Activated naive CD8-positive, alpha-beta T cell treated with anti-CD3 and anti-CD28 coated beads, Interleukin-2, amount 10 ng/mL, durations not matched to agents 7 days and 5 days (primary cell): ENCODE data around the gene MED19. TPM values are rescaled to one million over a fixed set of nuclear protein-coding genes. Genes with fewer than 3 reads are reported as not detected.

Source experiments
- ATAC-seq: fragments of 150-1000 bp; cut with Tn5 transposase; one replicate; pipeline ENCODE4 v1.10.0; 2021; ENCODE audit warnings: low read depth, moderate library complexity
- POLR2A ChIA-PET: fragments of 350-600 bp; sonication (Branson Sonifier 250); formaldehyde crosslinking; loops from one replicate; lab custom pipeline; 2021; ENCODE audit warnings: antibody characterized with exemption; lab: Charles Lee
- DNase-seq: peaks from one replicate; pipeline ENCODE4 v3.0.0; 2021
- H3K27ac Mint-ChIP-seq: one replicate; pipeline ENCODE4 v1.8.0; 2022; ENCODE audit warnings: mild to moderate bottlenecking, mixed read lengths
- H3K27me3 Mint-ChIP-seq: one replicate; pipeline ENCODE4 v1.8.0; 2022; ENCODE audit warnings: mild to moderate bottlenecking, moderate library complexity, mixed read lengths
- H3K36me3 Mint-ChIP-seq: one replicate; pipeline ENCODE4 v1.8.0; 2021; ENCODE audit warnings: mild to moderate bottlenecking, mixed read lengths
- H3K4me1 Mint-ChIP-seq: one replicate; pipeline ENCODE4 v1.8.0; 2021; ENCODE audit warnings: mixed read lengths
- H3K4me3 Mint-ChIP-seq: one replicate; pipeline ENCODE4 v1.8.0; 2022; ENCODE audit warnings: mild to moderate bottlenecking, moderate library complexity, mixed read lengths
- H3K9me3 Mint-ChIP-seq: one replicate; pipeline ENCODE4 v1.8.0; 2021; ENCODE audit warnings: mixed read lengths
- total RNA-seq, 2 experiments: library from RNA; stranded (reverse); gene quantifications; one replicate each; pipeline ENCODE4 v1.2.3, GENCODE V29; 2021

The MED19 gene
- 10 to 100 TPM; 13.1 to 14.0 TPM for total RNA-seq

- H3K4me1 Mint-ChIP-seq, result peaks cover 36% of the 10 kb centered on the region
- POLR2A ChIA-PET, result interaction anchor here (0.6 to 2.9 kb wide), 9 partner anchors 8 to 222 kb away, joined by 3 to 17 read pairs (median 5); partner anchors contain the start of gene SELENOH
- no peaks in the 10 kb centered on the region for H3K27me3 Mint-ChIP-seq
- peak within 1 kb of the TSS; percentile 93 for H3K27ac Mint-ChIP-seq
- no peaks in the 10 kb centered on the region for H3K9me3 Mint-ChIP-seq
- DNase-seq (peak; percentile 78), ATAC-seq (peak; percentile 41)
- peak within 1 kb of the TSS; percentile 97 for H3K4me3 Mint-ChIP-seq
- peaks cover 6% of the 10 kb centered on the region for H3K36me3 Mint-ChIP-seq
These were observed at the start of gene MED19 for GRCh38 chr11:57711414-57712255. MED19 (minus strand) TSS chr11:57712215; CDS start chr11:57712179, 36 bp downstream.

- Mint-ChIP-seq H3K27ac (no peak overlapping the region), H3K4me3 (no peak overlapping the region), H3K9me3 (no peaks in the 10 kb centered on the region), H3K36me3 (peaks cover 3% of the 10 kb centered on the region), H3K4me1 (peaks cover 19% of the 10 kb centered on the region), H3K27me3 (no peaks in the 10 kb centered on the region)
- POLR2A ChIA-PET, result no interaction called here
- no peak for DNase-seq
- ATAC-seq, result no peak
These were observed 46.2 kb upstream of the MED19 start for GRCh38 chr11:57758174-57758573.

DNA sequence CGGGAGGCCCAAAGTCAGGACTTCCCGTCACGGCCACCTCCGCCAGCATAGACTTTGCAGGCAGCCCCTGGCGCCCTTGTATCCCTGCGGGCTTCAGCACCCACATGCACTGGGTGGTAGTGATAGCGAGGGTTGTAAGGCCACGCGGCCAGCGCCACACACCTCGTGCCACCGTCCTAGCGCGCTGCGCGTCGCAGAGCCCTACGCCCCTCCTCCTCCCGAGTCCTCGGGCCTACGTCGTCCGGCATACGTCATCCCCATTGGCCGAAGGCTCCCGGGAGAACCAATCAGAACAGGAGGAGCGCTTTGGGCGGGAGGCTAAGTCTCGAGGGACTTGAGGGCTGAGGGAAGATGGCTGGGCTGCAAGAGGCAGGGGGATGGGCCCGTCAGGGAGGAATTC lies 40.9 kb upstream of the MED19 start:
- ATAC-seq (no peak), DNase-seq (no peak)
- Mint-ChIP-seq H3K4me1 (peaks cover 5% of the 10 kb centered on the region), H3K36me3 (peaks cover 3% of the 10 kb centered on the region), H3K9me3 (no peaks in the 10 kb centered on the region), H3K4me3 (no peak overlapping the region), H3K27ac (no peak overlapping the region), H3K27me3 (no peaks in the 10 kb centered on the region)
- POLR2A ChIA-PET, result interaction anchor here (2.0 kb wide), 1 partner anchor 48 kb away, joined by 10 read pairs; no protein-coding TSS in a partner anchor

DNA sequence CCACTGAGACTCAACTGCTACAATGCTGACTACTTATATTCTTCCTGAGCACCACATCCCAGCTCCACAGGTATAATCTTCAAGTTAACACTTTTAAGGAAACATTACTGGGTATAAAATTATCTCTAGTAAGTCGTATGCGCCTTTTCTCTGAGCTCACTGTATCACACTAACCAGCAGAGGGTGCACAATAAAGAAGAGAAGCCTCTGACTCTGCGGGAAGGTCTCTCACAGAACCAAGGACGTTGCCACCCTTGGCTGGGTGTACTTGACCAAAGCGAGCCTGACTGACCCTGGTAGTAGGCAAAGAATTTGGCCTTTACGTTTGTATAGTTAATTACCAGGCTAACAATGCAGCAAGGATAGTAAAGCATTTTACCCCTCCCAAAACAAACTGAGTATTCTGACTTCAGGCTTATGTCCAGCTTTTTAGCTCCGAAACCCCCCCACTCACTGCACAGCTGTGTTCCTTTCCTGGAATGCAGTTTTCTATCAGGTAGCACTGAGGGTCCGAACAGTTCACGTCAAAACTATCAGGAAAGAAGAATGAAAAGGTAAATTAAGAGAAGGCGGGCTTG lies 39.8 kb upstream of the MED19 start, which contains the start of gene BTBD18:
BTBD18 (minus strand) TSS at position 144 of the 578 bp plus-strand sequence. CDS start 631 bp downstream, outside the sequence.
- peaks cover 8% of the 10 kb centered on the region for H3K36me3 Mint-ChIP-seq
- ATAC-seq, result peak; percentile 47
- peaks cover 8% of the 10 kb centered on the region for H3K4me1 Mint-ChIP-seq
- H3K27me3 Mint-ChIP-seq, result no peaks in the 10 kb centered on the region
- DNase-seq, result no peak
- H3K4me3 Mint-ChIP-seq, result no peak within 1 kb of the TSS
- POLR2A ChIA-PET, result interaction anchor here (1.8 to 2.0 kb wide), 2 partner anchors 10 to 49 kb away, joined by 10 to 13 read pairs; partner anchors contain the start of gene SELENOH
- H3K27ac Mint-ChIP-seq, result peak within 1 kb of the TSS; percentile 65
- no peaks in the 10 kb centered on the region for H3K9me3 Mint-ChIP-seq

DNA sequence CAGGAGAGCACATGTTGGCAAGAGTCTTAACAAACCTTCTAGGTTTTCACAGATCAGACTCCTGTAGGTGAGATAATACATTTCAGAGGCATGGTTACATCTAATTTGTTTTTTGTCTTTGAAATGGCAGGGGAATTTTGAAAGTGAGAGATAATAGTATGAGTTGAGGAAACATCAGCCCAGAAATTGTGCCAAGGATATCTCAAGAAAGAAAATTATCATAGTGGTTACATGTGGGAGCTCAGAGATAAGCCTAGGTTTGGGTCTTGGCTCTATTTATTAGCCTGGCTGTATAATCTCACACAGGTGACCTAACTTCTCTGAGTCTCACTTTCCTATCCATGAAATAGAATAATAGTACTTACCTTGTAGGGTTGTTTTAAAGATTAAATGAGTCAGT lies 39.2 kb upstream of the MED19 start:
- ATAC-seq (no peak), DNase-seq (no peak)
- H3K4me1 Mint-ChIP-seq, result peaks cover 10% of the 10 kb centered on the region
- H3K27me3 Mint-ChIP-seq, result no peaks in the 10 kb centered on the region
- peaks cover 8% of the 10 kb centered on the region for H3K36me3 Mint-ChIP-seq
- no peak overlapping the region for H3K4me3 Mint-ChIP-seq
- POLR2A ChIA-PET, result interaction anchor here (1.8 to 2.0 kb wide), 2 partner anchors 9 to 50 kb away, joined by 10 to 13 read pairs; partner anchors contain the start of gene SELENOH
- H3K27ac Mint-ChIP-seq, result peak overlapping the region; percentile 65
- H3K9me3 Mint-ChIP-seq, result no peaks in the 10 kb centered on the region

- POLR2A ChIA-PET, result interaction anchor here (0.7 to 1.2 kb wide), 2 partner anchors 11 to 12 kb away, joined by 3 to 6 read pairs; no protein-coding TSS in a partner anchor
- no peak overlapping the region for H3K4me3 Mint-ChIP-seq
- H3K27me3 Mint-ChIP-seq, result no peaks in the 10 kb centered on the region
- H3K27ac Mint-ChIP-seq, result peak overlapping the region; percentile 22
- no peaks in the 10 kb centered on the region for H3K9me3 Mint-ChIP-seq
- H3K4me1 Mint-ChIP-seq, result peaks cover 30% of the 10 kb centered on the region
- ATAC-seq, result no peak
- peaks cover 32% of the 10 kb centered on the region for H3K36me3 Mint-ChIP-seq
- no peak for DNase-seq
These were observed 34.9 kb upstream of the MED19 start for GRCh38 chr11:57746920-57747319.

DNA sequence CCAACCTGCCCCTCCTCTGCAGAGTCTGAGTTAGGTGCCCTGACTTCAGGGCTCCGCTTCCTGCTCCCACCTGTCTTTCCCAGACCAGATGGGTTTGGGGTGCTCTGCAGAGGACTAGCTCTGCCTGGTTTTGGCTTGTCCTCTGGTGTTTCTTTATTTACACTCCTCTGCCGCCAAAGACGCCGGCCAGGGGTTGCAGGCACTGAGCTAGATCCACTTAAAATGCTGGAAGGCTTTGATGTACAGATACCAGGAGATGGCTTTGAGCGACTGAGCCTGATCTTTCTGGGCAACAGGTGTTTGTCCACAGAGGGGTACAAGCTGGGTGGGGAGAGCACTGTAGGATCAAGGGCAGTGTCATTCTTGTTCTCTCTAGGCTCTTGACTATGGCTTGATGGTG lies 33.2 kb upstream of the MED19 start:
- H3K4me3 Mint-ChIP-seq, result no peak overlapping the region
- peaks cover 34% of the 10 kb centered on the region for H3K36me3 Mint-ChIP-seq

DNA sequence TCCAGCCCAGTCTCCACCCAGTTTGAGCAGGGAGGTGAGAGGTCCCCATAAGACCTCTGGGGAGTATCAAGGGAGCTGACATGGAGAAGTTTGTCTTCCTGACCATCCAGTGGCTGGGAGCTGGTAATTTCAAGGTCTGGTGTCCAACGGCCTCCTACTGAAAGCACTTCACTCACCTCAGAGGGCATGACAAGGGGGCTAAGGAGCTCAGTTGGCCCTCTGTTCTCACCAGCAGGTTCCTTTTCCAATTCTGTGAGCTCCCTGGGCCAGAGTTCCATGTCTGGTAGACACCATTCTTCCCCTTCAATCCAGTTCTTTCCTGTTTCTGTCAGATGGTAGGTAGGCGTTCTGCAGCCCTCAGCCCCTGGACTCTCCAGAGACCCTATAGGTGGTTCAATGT lies 32.3 kb upstream of the MED19 start:
- DNase-seq, result no peak
- H3K9me3 Mint-ChIP-seq, result no peaks in the 10 kb centered on the region
- H3K4me3 Mint-ChIP-seq, result peak overlapping the region; percentile 21
- ATAC-seq, result no peak
- peaks cover 36% of the 10 kb centered on the region for H3K36me3 Mint-ChIP-seq
- peak overlapping the region; percentile 44 for H3K27ac Mint-ChIP-seq
- POLR2A ChIA-PET, result interaction anchor here (0.6 to 0.8 kb wide), 3 partner anchors 19 to 177 kb away, joined by 3 to 4 read pairs (median 4); no protein-coding TSS in a partner anchor
- H3K27me3 Mint-ChIP-seq, result no peaks in the 10 kb centered on the region
- peaks cover 37% of the 10 kb centered on the region for H3K4me1 Mint-ChIP-seq

More for the DNA sequence above, 33.2 kb upstream of the MED19 start:
- POLR2A ChIA-PET, result interaction anchor here (0.7 to 1.1 kb wide), 2 partner anchors 13 to 178 kb away, joined by 3 read pairs; no protein-coding TSS in a partner anchor
- Mint-ChIP-seq H3K9me3 (no peaks in the 10 kb centered on the region), H3K27me3 (no peaks in the 10 kb centered on the region), H3K27ac (peak overlapping the region; percentile 75), H3K4me1 (peaks cover 34% of the 10 kb centered on the region)
- ATAC-seq (no peak), DNase-seq (no peak)

DNA sequence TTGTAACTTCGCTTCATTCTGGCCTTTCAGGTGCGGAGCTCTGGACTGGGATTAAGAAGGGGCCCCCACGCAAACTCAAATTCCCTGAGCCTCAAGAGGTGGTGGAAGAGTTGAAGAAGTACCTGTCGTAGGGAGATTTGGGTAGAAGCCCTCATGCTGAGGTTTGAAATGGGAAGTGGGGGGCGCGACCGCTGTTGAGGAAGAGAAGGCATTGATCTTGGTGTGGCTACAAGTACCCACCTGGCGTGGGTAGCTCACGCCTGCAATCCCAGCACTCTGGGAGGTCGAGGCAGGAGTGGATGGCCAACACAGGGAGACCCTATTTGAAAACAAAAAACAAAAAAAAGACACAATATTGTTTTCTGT lies 30.1 kb upstream of the MED19 start:
- H3K4me1 Mint-ChIP-seq, result peaks cover 36% of the 10 kb centered on the region
- H3K36me3 Mint-ChIP-seq, result peaks cover 38% of the 10 kb centered on the region
- POLR2A ChIA-PET, result interaction anchor here (0.6 to 2.5 kb wide), 22 partner anchors 10 to 836 kb away, joined by 3 to 36 read pairs (median 4); partner anchors contain the start of genes BTBD18, MED19, SLC43A1 and TIMM10
- DNase-seq, result no peak
- peak overlapping the region; percentile 100 for H3K27ac Mint-ChIP-seq
- H3K4me3 Mint-ChIP-seq, result peak overlapping the region; percentile 100
- ATAC-seq, result no peak
- H3K27me3 Mint-ChIP-seq, result no peaks in the 10 kb centered on the region
- H3K9me3 Mint-ChIP-seq, result no peaks in the 10 kb centered on the region

DNA sequence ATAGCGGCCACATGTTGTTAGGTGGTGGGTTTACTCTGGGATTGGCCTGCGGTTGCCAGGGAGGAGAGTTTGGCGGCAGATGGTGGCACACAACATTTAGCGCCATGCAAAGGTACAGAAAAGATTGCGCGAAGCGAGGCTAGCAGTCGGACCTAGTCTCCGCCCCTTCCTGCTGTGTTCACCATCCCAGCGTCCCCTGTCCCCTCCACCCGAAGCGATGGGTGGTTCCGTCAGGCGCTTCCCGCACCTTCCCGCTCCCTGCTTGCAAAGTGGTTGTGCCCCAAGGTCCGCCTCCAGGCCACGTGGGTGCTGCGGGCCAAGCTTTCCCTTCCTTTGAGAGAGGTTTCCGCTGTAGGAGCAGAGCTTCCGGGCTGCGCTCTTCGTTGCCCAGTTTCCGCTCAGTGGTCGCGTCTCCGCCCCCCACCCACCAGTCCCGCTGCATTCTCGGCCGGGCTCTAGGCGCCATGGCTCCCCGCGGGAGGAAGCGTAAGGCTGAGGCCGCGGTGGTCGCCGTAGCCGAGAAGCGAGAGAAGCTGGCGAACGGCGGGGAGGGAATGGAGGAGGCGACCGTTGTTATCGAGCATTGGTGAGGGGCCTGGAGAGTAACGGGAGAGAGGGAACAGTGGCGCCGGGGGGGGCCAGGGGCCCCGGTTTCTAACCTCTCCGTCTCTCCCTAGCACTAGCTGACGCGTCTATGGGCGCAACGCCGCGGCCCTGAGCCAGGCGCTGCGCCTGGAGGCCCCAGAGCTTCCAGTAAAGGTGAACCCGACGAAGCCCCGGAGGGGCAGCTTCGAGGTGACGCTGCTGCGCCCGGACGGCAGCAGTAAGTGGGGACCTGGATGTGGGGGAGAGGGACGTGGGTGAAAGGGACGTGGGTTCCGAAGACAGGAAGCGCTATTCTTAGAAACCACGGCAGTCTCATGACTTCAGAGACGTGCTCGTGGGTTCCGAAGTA lies 29.4 kb upstream of the MED19 start, which contains the start of gene SELENOH:
SELENOH (plus strand) TSS at position 360 of the 955 bp plus-strand sequence; CDS start at position 465, 105 bp downstream.
- peak; percentile 90 for ATAC-seq
- POLR2A ChIA-PET, result interaction anchor here (0.7 to 2.5 kb wide), 25 partner anchors 10 to 837 kb away, joined by 3 to 36 read pairs (median 4); partner anchors contain the start of genes BTBD18, MED19, SLC43A1 and TIMM10
- H3K9me3 Mint-ChIP-seq, result no peaks in the 10 kb centered on the region
- H3K27ac Mint-ChIP-seq, result peak within 1 kb of the TSS; percentile 100
- peak; percentile 92 for DNase-seq
- H3K4me1 Mint-ChIP-seq, result peaks cover 31% of the 10 kb centered on the region
- peaks cover 35% of the 10 kb centered on the region for H3K36me3 Mint-ChIP-seq
- peak within 1 kb of the TSS; percentile 100 for H3K4me3 Mint-ChIP-seq
- no peaks in the 10 kb centered on the region for H3K27me3 Mint-ChIP-seq

DNA sequence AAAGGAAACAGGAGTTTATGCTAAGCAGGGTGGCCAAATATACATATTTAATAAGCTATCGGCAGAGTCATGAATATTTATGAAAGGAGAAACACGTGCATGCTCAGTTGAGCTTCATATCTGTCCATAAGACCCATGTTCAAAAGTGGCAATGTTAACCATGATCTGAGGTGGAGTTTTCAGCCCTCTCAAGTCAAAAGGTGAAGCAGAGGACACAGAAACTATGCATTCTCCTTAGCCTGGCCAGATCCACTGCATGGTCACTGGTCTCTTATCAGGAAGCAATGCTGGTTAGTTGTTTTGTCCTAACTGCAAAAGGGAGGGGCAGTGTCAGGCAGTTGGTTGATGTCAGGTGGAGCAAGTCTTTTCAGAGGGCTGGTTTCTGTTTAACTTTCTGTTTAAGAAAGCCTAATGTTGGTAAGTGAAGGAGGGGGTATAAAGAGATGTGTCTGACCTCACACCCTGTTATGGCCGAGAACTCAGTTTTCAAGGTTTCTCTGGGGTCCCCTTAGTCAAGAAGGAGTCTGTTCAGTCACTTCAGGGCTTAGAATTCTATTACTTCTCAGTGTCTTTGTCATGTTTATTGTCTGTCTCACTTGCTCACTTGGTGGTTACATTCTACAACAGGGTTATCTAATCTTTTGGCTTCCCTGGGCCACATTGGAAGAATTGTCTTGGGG lies 23.7 kb upstream of the MED19 start:
- Mint-ChIP-seq H3K4me1 (peaks cover 14% of the 10 kb centered on the region), H3K27ac (peak overlapping the region; percentile 74), H3K9me3 (no peaks in the 10 kb centered on the region), H3K27me3 (no peaks in the 10 kb centered on the region), H3K4me3 (no peak overlapping the region), H3K36me3 (peaks cover 12% of the 10 kb centered on the region)
- DNase-seq, result no peak
- ATAC-seq, result no peak
- POLR2A ChIA-PET, result interaction anchor here (0.6 to 1.2 kb wide), 4 partner anchors 11 to 202 kb away, joined by 3 to 6 read pairs (median 4); no protein-coding TSS in a partner anchor
